Measurements from ENCODE around the gene LRP5.
A peak's percentile ranks its signal among the peaks of the same experiment; 100 is the strongest.
"Not testable (repeated sequence)": the region's sequence is repeated elsewhere in the genome, so short reads cannot be mapped to it uniquely, and the experiment has no call there.

Gene LRP5

DNA sequence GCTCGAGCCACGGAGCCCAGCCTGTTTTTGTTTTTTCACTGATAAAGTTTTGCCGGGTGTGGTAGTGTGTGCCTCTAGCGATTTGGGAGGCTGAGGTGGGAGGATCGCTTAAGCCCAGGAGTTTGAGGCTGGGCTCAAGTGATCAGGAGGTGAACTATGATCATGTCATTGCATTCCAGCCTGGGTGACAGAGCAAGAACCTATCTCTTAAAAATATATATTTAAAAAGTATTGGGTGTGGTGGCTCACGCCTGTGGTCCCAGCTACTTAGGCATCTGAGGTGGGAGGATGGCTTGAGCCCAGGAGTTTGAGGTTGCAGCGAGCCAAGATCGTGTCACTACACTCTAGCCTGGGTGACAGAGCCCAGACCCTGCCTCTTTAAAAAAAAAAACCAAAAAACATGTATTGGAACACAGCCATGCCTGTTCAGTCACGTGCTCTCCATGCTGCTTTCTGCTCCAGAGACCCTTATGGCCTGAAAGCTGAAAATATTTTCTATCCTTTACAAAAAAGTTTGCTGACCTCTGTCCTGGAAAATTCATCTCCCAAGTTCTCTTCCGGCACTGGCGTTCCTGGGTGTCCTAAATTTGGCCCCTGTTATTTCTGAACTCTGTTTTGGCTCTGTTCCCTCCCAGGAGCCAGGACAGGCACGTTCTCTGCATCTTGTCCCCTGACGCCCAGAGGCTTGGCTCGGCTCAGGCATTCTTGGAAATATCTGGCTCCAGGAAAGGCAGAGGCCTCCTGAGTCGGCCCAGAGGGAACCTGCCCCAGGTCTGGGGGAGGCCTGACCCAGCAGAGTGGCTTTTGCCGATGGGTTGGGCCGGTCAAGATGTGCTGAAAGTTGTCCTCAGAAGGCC is 86.8 kb downstream of the LRP5 start:
- DNase-seq: no peak

DNA sequence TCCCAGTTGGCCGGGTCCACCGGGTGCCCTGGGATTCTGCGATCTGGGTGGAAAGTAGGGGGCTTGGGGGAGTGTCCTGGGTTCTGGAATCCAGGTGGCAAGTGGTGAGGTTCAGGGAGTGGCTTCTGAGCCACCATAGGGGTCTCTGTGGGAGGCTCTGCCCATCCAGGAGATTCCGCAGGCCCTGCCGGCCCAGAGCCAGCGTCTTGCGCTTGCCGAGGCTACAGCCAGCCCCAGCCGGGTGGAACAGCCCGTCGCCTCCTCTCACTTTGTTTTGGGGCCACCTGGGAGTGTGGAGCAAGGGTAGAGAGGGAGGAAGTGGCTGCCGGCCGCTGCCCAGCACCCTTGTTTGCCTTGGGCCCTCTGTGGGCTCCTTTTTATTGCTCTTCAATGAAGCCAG is 87.5 kb downstream of the LRP5 start:
- DNase-seq: no peak

DNA sequence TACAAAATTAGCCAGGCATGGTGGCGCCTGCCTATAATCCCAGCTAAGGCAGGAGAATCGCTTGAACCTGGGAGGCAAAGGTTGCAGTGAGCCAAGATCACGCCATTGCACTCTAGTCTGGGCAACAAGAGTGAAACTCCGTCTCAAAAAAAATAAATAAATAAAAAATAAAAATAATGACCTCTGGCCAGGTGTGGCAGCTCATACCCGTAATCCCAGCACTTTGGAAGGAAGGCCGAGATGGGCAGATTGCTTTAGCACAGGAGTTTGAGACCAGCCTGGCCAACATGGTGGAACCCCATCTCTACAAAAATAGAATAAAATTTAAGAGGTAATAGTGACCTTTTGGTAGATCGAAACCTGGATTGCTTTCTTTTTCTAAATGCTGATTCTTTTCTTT is 88.2 kb downstream of the LRP5 start:
- not testable (repeated sequence) for DNase-seq

DNA sequence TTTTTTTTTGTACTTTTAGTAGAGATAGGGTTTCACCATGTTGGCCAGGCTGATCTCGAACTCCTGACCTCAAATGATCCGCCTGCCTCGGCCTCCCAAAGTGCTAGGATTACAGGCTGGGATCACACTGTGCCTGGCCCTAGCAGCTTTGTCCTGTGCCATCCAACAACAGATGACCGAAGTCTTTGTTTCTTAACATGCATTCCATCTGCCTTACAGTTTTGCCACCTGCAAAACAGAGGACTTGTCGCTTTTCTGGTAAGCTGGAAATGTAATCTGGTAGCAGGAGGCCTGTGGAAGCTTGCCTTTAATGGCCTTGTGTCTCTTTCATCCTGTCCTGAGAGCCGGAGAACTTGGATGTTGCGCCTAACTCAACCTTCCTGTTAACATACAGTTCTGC is 89.5 kb downstream of the LRP5 start:
- DNase-seq: no peak

DNA sequence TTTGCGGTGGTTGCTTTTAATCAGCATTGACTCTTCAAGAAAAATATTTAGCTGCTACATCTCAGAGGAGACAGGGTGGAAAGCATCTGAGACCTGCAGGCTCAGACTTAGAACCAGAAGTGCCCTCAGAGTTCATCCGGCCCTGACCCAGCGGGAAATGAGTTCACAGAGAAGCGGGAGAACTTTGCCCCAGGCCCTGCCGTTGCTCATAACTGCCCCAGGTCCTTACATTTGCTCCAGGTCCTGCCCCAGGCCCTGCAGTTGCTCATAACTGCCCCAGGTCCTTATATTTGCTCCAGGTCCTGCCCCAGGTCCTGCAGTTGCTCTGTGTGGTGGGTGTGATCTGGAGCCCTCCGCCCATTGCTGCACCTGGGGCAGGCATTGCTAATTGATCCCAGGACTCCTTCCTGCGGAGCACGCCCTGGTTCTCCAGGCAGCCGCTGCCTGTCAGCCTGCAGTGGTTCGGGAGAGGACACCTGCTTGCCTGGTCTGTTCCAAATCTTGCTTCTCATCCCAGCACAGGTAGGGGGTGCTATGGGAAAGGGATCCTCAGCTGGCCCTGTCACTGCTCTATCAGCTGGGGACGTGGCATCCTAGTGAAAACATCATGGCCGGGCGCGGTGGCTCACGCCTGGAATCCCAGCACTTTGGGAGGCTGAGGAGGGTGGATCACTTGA is 90.1 kb downstream of the LRP5 start:
- DNase-seq: no peak

DNA sequence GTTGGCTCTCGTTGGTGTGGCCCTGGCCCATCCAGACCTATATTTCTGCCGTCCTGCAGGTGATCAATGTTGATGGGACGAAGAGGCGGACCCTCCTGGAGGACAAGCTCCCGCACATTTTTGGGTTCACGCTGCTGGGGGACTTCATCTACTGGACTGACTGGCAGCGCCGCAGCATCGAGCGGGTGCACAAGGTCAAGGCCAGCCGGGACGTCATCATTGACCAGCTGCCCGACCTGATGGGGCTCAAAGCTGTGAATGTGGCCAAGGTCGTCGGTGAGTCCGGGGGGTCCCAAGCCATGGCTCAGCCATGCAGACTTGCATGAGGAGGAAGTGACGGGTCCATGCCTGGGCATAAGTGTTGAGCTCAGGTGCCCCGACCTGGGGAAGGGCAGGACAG is 91.0 kb downstream of the LRP5 start:
- DNase-seq: no peak

DNA sequence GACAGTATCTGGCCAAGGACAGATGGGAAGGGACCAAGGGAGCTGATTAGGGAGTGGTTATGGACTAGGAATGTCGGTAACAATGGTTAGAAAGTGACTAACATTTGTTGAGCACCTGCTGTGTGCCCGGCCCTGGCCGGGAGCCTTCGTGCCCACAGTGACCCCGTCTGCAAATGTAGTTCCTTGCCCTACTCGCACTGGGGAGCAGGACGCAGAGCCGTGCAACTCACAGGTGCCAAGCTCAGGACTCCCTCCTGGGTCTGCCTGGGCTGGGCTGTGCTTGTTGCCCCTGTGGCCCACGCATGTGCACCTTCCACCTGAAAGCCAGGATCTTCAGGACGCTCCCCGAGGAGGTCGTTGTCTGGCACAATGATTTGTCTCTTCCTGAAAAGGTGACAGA is 91.4 kb downstream of the LRP5 start:
- DNase-seq: no peak

DNA sequence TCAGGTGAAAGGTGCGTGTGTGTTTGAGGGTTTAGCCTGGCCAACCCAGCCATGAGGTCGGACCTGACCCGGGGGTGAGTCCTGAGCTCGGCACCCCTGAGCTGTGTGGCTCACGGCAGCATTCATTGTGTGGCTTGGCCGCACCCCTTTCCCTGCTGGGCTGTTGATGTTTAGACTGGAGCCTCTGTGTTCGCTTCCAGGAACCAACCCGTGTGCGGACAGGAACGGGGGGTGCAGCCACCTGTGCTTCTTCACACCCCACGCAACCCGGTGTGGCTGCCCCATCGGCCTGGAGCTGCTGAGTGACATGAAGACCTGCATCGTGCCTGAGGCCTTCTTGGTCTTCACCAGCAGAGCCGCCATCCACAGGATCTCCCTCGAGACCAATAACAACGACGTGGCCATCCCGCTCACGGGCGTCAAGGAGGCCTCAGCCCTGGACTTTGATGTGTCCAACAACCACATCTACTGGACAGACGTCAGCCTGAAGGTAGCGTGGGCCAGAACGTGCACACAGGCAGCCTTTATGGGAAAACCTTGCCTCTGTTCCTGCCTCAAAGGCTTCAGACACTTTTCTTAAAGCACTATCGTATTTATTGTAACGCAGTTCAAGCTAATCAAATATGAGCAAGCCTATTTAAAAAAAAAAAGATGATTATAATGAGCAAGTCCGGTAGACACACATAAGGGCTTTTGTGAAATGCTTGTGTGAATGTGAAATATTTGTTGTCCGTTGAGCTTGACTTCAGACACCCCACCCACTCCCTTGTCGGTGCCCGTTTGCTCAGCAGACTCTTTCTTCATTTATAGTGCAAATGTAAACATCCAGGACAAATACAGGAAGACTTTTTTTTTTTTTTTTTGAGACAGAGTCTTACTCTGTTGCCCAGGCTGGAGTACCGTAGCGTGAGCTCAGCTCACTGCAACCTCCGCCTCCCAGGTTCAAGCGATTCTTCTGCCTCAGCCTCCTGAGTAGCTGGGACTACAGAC is 94.2 kb downstream of the LRP5 start:
- no peak for DNase-seq

DNA sequence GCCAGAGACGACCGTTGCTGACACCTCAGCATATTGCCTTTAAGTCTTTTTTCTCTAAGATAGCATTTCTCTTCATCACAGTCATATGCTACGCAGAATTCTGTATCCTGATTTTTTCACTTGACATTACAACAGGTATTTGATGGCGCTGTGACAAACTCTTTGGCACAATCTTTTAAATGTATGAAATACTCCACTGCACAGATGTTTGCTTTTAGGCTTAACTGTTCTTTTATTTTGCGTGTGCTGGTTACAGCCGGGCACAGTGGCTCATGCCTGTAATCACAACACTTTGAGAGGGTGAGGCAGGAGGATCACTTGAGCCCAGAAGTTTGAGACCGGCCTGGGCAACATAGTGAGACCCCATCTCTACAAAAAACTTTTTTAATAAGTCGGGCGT is 96.1 kb downstream of the LRP5 start:
- DNase-seq: no peak

DNA sequence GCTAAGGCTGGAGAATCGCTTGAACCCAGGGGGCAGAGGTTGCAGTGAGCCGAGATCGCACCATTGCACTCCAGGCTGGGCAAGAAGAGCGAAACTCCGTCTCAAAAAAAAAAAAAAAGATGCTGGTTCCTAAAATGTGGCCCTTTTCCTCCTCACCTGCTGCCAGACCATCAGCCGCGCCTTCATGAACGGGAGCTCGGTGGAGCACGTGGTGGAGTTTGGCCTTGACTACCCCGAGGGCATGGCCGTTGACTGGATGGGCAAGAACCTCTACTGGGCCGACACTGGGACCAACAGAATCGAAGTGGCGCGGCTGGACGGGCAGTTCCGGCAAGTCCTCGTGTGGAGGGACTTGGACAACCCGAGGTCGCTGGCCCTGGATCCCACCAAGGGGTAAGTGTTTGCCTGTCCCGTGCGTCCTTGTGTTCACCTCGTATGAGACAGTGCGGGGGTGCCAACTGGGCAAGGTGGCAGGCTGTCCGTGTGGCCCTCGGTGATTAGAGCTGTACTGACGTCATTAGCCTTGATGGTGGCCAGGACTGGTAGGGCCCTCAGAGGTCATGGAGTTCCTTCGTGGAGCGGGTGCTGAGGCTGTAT is 97.5 kb downstream of the LRP5 start:
- no peak for DNase-seq

DNA sequence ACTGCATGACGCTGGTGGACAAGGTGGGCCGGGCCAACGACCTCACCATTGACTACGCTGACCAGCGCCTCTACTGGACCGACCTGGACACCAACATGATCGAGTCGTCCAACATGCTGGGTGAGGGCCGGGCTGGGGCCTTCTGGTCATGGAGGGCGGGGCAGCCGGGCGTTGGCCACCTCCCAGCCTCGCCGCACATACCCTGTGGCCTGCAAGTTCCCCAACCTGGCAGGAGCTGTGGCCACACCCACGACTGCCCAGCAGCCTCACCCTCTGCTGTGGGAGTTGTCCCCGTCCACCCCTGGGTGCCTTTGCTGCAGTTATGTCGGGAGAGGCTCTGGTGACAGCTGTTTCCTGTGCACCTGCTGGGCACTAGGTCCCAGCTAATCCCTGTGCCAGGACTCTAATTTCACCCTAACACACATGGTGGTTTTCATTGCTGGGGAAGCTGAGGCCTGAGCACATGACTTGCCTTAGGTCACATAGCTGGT is 99.2 kb downstream of the LRP5 start:
- DNase-seq: no peak

DNA sequence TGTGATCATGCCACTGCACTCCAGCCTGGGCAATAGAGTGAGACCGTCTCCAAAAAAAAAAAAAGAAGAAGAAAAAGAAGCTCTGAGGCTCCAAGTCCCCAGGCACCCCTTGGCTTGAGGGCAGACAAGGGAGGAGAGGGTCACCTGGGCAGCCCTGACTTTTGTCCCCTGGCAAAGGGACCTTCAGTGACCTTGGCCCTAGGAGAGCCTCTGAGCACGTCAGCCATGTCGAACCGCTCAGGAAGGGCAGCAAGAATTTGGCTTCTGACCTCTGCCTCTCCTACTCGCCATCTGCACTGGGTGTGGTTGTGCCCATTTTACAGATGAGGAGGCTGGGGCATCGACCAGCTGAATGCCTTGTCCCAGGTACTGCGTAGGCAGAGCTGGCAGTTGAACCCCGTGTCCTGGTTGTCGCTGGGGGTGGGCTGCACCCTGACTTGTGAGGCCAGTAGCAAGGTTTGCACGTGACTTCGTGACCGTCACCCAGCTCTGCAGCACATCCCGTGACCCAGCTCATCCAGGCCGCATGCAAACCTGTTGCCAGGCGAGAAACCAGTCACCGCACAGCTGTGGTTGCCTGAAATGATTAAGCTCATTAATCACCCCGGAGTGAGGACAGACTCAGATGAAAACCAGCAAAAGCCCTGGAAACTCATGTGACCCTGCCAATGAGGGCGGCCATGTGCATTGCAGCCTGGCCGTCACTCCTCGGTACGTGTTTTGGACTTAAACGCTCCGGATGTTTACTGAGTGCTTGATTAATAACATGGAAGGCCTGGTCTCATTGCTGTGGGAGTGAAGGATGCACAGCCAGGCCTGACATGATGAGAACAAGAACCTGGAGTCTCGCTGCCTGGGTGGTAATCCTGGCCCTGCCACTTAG is 100.4 kb downstream of the LRP5 start:
- DNase-seq: no peak

DNA sequence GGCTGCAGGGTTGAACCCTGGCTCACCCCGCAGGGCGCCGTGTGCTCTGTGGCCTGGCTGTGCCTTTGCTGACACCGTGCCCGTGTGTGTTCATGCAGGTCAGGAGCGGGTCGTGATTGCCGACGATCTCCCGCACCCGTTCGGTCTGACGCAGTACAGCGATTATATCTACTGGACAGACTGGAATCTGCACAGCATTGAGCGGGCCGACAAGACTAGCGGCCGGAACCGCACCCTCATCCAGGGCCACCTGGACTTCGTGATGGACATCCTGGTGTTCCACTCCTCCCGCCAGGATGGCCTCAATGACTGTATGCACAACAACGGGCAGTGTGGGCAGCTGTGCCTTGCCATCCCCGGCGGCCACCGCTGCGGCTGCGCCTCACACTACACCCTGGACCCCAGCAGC is 101.2 kb downstream of the LRP5 start:
- DNase-seq: no peak

DNA sequence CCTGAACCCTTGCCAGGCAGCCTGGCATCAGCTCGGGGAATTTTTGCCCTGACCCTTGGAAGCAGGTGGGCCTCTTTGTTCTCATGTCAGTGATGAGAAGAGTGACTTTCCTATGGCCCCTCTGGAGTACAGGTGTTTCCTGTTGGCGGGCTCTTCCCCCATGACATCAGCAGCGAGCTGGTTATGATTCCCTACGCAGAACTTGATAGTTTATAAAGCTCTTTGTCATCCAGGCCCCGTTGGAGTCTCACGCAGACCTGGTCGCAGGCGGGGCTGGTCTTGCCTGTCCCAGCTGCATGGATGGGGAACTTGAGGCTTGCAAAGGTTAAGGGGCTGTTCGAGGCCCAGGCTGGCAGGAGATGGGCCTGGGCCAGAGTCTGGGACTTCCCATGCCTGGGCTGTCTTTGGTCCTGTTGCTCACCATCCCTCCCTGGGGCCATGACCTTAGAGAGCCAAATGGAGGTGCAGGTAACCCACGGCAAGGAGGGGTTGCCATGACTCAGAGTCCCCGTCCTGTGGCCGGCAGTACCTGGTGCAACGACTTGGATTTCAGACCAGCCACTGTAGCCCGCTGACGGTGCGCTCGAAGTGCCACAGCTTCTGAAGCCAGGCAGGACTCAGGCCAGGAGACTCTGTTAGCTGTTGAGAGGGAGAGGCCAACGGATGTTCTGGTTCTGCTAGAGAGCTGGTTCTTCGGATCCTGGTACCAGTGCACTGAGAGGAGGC is 102.3 kb downstream of the LRP5 start:
- peak; percentile 1 for DNase-seq

DNA sequence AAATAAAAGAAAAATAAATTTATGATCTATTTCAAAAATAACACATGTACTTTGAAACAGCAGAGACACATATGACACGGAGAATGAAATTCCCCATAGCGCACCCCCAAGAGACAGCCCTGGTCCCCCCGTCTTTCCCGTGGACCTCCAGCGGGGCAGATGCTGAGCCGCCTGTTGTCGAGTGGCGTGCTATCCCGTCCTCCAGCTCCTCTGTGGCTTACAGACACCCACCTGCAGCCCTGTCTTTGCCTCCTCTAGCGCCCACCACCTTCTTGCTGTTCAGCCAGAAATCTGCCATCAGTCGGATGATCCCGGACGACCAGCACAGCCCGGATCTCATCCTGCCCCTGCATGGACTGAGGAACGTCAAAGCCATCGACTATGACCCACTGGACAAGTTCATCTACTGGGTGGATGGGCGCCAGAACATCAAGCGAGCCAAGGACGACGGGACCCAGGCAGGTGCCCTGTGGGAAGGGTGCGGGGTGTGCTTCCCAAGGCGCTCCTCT is 103.7 kb downstream of the LRP5 start:
- DNase-seq: no peak

DNA sequence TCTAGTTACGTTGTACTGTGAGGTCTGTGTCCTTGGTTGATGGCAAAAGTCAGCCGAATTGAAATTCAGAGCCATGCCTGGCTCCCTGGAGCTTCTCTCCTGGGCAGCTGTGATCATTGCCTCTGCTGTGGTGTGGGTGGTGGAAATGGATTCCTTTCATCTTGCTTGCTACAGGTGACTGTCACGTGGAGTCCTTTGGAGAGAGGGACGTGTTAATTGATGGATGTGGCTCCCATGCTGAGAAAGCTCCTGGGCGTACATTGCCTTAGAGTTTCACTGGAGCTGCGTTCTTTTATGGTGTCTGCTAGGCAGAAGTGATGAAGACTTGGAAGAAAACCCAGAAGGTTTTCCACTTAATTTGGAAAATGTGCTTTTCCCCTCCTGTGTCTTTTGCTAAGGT is 106.3 kb downstream of the LRP5 start:
- DNase-seq: no peak

DNA sequence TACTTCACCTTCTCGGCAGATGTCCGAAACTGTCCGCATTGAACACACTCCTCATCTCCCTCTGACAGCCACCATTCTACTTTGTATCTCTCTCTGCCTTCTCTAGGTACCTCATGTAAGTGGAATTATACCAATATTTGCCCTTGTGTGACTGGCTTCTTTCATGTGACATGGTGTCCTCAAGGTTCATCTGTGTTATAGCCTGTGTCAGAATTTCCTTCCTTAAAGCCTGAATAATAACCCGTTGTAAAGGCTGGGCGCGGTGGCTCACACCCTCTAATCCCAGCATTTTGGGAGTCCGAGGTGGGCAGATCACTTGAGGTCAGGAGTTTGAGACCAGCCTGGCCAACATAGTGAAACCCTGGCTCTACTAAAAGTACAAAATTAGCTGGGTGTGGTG is 107.8 kb downstream of the LRP5 start:
- DNase-seq: no peak

DNA sequence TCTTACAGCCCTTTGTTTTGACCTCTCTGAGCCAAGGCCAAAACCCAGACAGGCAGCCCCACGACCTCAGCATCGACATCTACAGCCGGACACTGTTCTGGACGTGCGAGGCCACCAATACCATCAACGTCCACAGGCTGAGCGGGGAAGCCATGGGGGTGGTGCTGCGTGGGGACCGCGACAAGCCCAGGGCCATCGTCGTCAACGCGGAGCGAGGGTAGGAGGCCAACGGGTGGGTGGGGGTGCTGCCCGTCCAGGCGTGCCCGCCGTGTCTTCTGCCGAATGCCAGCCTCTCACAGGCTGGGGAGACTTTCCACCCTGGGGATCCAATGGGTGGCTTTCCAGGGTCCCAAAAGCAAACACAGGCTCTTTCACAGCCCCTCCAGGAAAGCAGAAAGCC is 111.1 kb downstream of the LRP5 start:
- DNase-seq: no peak

DNA sequence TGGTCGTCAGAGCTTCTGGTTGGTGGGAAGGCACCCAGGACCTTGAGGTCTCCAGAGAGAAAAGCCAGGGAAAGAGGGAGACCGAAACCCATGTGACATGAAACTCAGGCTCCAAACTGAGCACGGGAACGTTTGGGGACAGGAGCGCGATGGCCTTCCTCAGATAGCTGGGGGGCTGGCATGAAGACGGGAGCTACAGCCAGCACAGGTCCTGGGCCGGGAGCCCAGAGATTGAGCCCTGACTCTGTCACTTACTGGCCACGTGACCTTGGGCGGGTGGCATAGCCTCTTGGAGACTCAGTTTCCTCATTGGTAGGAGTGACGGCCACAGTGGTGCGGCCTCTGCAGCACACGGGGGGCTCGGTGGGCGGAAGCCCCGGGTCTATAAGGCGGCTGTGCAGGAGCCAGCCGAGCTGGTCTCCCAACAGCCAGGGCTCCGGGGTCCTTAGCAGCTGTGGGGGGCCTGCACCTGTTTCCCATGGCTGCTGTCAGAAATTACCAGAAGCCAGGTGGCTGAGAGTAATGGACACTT is 111.8 kb downstream of the LRP5 start:
- no peak for DNase-seq

Measured in CD4-positive, alpha-beta T cell treated with Interleukin-17A for 1 hour (primary cell).